Adrenal gland (tissue), 12 donors: ENCODE data around the gene CD177. TPM values are rescaled to one million over a fixed set of nuclear protein-coding genes. Genes with fewer than 3 reads are reported as not detected.
"Not testable (repeated sequence)": the region's sequence is repeated elsewhere in the genome, so short reads cannot be mapped to it uniquely, and the experiment has no call there.

ENCODE experiments used
- DNase-seq, 7 donors: peaks; one replicate each; pipeline ENCODE4 v3.0.0-alpha.2; 2019 to 2020
- H3K27ac ChIP-seq, 5 donors: fragments of 200-600 bp; sonication (generic) in 4 of 5; 1 replicate in 3 of 5; 2 replicates in 2 of 5; pipeline versions ENCODE4 v1.5.1 to v1.8.0; 2016 to 2020; ENCODE audit warnings: mild to moderate bottlenecking in 1 of 5
- H3K27me3 ChIP-seq: fragments of 200-600 bp; 2 replicates; pipeline ENCODE4 v1.8.0; 2021
- H3K36me3 ChIP-seq, 2 donors: fragments of 200-600 bp; replicated peaks in 1 of 2; 1 replicate in 1 of 2; 2 replicates in 1 of 2; pipeline versions ENCODE4 v1.5.1 to v1.8.0; 2018 to 2022
- H3K4me1 ChIP-seq, 2 donors: fragments of 200-600 bp; replicated peaks in 1 of 2; 1 replicate in 1 of 2; 2 replicates in 1 of 2; pipeline versions ENCODE4 v1.5.1 to v1.8.0; 2018 to 2021
- H3K4me3 ChIP-seq, 4 donors: fragments of 200-600 bp; sonication (generic) in 3 of 4; one replicate each; pipeline ENCODE4 v1.5.1; 2016 to 2018
- H3K9me3 ChIP-seq, 3 donors: fragments of 200-600 bp; sonication (generic) in 1 of 3; replicated peaks in 1 of 3; 1 replicate in 2 of 3; 2 replicates in 1 of 3; pipeline versions ENCODE4 v1.5.1 to v1.8.0; 2016 to 2021
- POLR2A ChIP-seq, 2 donors: fragments of 450-650 bp; IDR thresholded peaks; one replicate each; pipeline ENCODE4 v1.6.1; 2017; ENCODE audit warnings: antibody characterized with exemption in 2 of 2, mild to moderate bottlenecking in 2 of 2, moderate library complexity in 1 of 2
- WGBS, 4 donors: extraction: QIAGEN DNeasy Blood & Tissue Kit in 2 of 4; methylation state at CpG; one replicate each; pipeline versions ENCODE4 v1.1.5 to v1.1.7; 2013 to 2017; 5-methylcytosine and 5-hydroxymethylcytosine counted together
- intact Hi-C, 2 donors: fragments of 100-400 bp; cut with DNase I; formaldehyde crosslinking; loops; one replicate each; pipeline versions ENCODE4 v1.14.1 to v1.15.0; 2022 to 2023
- polyA plus RNA-seq, 3 donors: library from polyadenylated mRNA; stranded (reverse); fragments of 200-250 nt in 2 of 3; fragments of 350-450 nt in 1 of 3; fragmentation: Illumina TruSeq in 1 of 3; extraction: RNeasy Lipid Tissue Mini Kit (QIAGEN cat#74804) in 1 of 3; gene quantifications; one replicate each; pipeline ENCODE4 v1.2.3, GENCODE V29; 2013 to 2014
- total RNA-seq, 9 donors: library from RNA; depleted of rRNA in 4 of 9; stranded (reverse); fragments of >200 nt in 4 of 9; fragments of 120-200 nt in 1 of 9; fragmentation: NEBNext Ultra II Directional in 1 of 9; extraction: Animal tissue kit (Norgen Biotek cat#: 25700) in 1 of 9; gene quantifications; one replicate each; pipeline versions ENCODE4 v1.1.0 to v1.2.4, GENCODE V29; 2013 to 2023
- TF ChIP-seq, protein P1 (sequence below), 6 experiments: fragments of 450-650 bp in 4 of 6; fragments of 200-600 bp in 2 of 6; sonication (generic) in 1 of 6; IDR thresholded peaks; 1 replicate in 5 of 6; 2 replicates in 1 of 6; pipeline versions ENCODE4 v1.5.1 to v1.8.0; 2016 to 2021; ENCODE audit warnings: antibody characterized with exemption in 6 of 6, mild to moderate bottlenecking in 2 of 6, moderate library complexity in 1 of 6
- donor health status: healthy with polysubstance abuse.
- donor health status: Bipolar disorder and iron deficiency.
- donor health status: DM: yes; HTN: yes; CAD: no.
- donor health status: DM: no; HTN: no; CAD: no.
- donor health status: DM: no; HTN: no; CAD: no.
- donor health status: DM: yes; HTN: yes; CAD: no.

Gene CD177
- total and polyA plus RNA-seq, 12 donors: 0.20 to 0.58 (median 0.39) TPM; not detected in 5

DNA sequence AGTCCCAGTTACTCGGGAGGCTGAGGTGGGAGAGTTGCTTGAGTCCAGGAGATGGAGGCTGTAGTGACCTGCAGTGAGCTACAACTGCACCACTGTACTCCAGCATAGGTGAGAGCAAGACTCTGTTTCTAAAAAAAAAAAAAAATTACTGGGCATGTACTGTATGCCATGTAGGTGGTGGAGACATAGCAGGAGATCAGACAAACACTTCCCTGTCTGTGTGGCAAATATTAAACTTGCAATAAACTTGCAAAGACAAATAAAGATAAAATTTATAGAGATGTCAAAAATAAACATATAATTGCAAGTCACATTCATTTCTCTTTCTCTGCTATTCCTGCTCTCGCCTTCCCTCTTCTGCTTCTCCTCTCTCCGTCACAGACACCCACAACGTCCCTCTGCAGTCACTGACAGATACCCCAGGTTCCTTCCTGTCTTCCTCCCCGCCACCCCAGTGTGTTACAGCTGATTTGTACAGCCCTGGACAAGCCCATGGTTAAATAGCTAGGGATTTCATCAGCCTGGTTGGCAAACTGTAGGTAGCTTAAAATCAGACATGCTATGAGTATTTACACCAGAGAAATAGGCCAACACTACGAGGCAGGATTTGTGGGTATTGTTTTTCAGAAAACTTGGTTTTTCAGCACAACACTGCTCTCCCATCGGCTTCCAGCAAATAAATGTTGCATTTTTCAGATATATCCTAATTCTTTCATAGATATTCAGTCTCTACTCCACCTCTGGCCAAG lies 1.3 kb upstream of the CD177 start:
- 62 to 73% (median 67%) methylated on average over 7 of the region's 7 CpGs for WGBS, 4 donors
- DNase-seq: no peak
- Histone ChIP-seq H3K4me3 (no peak overlapping the region), H3K27me3 (peaks cover 4% of the 10 kb centered on the region), H3K36me3 (no peaks in the 10 kb centered on the region), H3K27ac (no peak overlapping the region), H3K4me1 (no peaks in the 10 kb centered on the region), H3K9me3 (no peaks in the 10 kb centered on the region)
- intact Hi-C loops: no loop called here
- TF ChIP-seq, protein P1, sequence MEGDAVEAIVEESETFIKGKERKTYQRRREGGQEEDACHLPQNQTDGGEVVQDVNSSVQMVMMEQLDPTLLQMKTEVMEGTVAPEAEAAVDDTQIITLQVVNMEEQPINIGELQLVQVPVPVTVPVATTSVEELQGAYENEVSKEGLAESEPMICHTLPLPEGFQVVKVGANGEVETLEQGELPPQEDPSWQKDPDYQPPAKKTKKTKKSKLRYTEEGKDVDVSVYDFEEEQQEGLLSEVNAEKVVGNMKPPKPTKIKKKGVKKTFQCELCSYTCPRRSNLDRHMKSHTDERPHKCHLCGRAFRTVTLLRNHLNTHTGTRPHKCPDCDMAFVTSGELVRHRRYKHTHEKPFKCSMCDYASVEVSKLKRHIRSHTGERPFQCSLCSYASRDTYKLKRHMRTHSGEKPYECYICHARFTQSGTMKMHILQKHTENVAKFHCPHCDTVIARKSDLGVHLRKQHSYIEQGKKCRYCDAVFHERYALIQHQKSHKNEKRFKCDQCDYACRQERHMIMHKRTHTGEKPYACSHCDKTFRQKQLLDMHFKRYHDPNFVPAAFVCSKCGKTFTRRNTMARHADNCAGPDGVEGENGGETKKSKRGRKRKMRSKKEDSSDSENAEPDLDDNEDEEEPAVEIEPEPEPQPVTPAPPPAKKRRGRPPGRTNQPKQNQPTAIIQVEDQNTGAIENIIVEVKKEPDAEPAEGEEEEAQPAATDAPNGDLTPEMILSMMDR (IDR thresholded peaks at IDR 0.05): no peak
- TF ChIP-seq POLR2A (IDR thresholded peaks at IDR 0.05): no peak

DNA sequence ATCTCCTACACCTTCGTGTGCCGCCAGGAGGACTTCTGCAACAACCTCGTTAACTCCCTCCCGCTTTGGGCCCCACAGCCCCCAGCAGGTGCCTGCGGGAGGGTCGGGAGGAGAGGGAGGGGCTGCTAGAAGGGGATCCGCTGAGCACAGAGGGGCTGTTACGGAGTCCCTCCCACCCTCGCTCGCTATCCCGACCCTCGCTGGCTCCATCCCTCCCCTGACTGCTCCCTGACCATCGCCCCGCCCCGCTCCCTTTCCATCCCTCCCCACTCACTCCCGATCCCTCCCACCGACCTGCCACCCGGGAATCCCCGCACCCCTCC lies 780 bp downstream of the CD177 start:
- DNase-seq: no peak
- no peak overlapping the region for H3K4me3 ChIP-seq
- H3K9me3 ChIP-seq: no peaks in the 10 kb centered on the region
- no peak overlapping the region for H3K27ac ChIP-seq
- no peaks in the 10 kb centered on the region for H3K36me3 ChIP-seq
- no peaks in the 10 kb centered on the region for H3K4me1 ChIP-seq
- peaks cover 4% of the 10 kb centered on the region for H3K27me3 ChIP-seq
- no peak for TF ChIP-seq POLR2A (IDR thresholded peaks at IDR 0.05)
- TF ChIP-seq, protein P1 (IDR thresholded peaks at IDR 0.05): no peak
- intact Hi-C loops: no loop called here
- WGBS, 4 donors: 4 to 29% (median 8%) methylated on average over 5 to 19 of the region's 19 CpGs

GRCh38 chr19:43356749-43357148 lies 3.3 kb downstream of the CD177 start:
- H3K27me3 ChIP-seq, H3K27ac ChIP-seq, H3K4me1 ChIP-seq, intact Hi-C loops, H3K9me3 ChIP-seq, H3K36me3 ChIP-seq, DNase-seq, H3K4me3 ChIP-seq: not testable (repeated sequence)
- no CpG with 5 or more reads among the region's 3 CpGs for WGBS, 4 donors

GRCh38 chr19:43362179-43362578 lies 8.7 kb downstream of the CD177 start:
- H3K27ac ChIP-seq: no peak overlapping the region
- no peak for DNase-seq
- no peaks in the 10 kb centered on the region for H3K27me3 ChIP-seq
- H3K4me3 ChIP-seq: no peak overlapping the region
- H3K36me3 ChIP-seq: no peaks in the 10 kb centered on the region
- intact Hi-C loops: no loop called here
- no peak for TF ChIP-seq POLR2A (IDR thresholded peaks at IDR 0.05)
- TF ChIP-seq, protein P1 (IDR thresholded peaks at IDR 0.05): no peak
- no peaks in the 10 kb centered on the region for H3K4me1 ChIP-seq
- H3K9me3 ChIP-seq: no peaks in the 10 kb centered on the region
- WGBS, 4 donors: 24 to 36% (median 29%) methylated on average over 6 to 8 of the region's 8 CpGs

GRCh38 chr19:43362745-43363144 lies 9.3 kb downstream of the CD177 start:
- TF ChIP-seq POLR2A (IDR thresholded peaks at IDR 0.05): no peak
- TF ChIP-seq, protein P1 (IDR thresholded peaks at IDR 0.05): no peak
- WGBS, 4 donors: 48 to 69% (median 62%) methylated on average over 11 of the region's 11 CpGs
- no peak overlapping the region for H3K4me3 ChIP-seq
- H3K4me1 ChIP-seq: no peaks in the 10 kb centered on the region
- H3K27me3 ChIP-seq: no peaks in the 10 kb centered on the region
- DNase-seq: no peak
- no peak overlapping the region for H3K27ac ChIP-seq
- H3K36me3 ChIP-seq: no peaks in the 10 kb centered on the region
- no peaks in the 10 kb centered on the region for H3K9me3 ChIP-seq
- intact Hi-C loops: no loop called here

DNA sequence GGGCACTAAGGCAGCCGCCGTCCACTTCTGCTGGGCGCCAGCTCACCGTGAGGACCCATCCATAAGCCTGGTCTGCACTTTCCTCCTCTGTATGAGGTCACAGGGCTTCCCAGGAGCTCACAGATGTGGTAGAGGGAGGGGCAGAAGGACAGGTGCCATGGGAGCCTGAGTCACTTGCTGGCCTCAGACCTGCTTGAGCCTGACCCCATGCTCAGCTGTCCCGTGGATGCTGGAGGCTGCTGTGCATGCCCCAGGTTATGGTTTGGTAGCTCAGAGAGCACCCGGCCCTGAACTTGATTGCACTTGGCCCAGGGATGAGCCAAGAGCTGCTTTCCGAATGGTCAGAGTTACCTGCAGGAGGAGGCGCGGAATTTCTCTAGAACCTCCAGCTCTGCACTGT lies 12.2 kb downstream of the CD177 start:
- intact Hi-C loops, H3K36me3 ChIP-seq, H3K4me3 ChIP-seq, H3K27ac ChIP-seq, H3K4me1 ChIP-seq, DNase-seq, H3K27me3 ChIP-seq, H3K9me3 ChIP-seq: not testable (repeated sequence)
- WGBS, 4 donors: 69 to 86% (median 75%) methylated on average over 5 of the region's 9 CpGs
